NCI-H82 treated with DMSO at 0.1 percent for 48 hours (cell line): ENCODE results near the gene SCUBE3.

Experiments used
- DNase-seq: peaks from one replicate; lab custom pipeline; 2025; ENCODE audit not compliant: unreplicated experiment; lab: John Stamatoyannopoulos, UW

The SCUBE3 gene

DNA sequence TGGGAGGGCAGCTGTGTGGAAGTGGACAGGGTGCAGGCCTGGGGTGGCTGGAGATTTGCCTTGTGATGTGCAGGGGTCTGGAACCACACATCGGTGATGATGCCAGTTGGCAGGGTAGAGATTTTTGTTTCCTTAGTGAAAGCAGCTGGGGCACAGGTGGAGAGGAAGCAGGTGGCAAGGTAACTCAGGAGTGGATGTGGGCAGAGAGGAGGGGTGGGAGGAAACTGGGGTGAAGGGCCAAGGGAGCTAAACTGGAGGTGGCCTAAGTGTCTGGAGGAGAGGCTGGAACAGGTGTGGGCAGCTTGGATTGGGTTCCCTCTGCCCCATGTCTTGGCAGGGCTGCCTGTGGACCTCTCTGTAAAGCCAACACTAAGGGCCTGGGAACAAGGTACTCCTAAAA is 4.7 kb upstream of the SCUBE3 start:
- DNase-seq: no peak

DNA sequence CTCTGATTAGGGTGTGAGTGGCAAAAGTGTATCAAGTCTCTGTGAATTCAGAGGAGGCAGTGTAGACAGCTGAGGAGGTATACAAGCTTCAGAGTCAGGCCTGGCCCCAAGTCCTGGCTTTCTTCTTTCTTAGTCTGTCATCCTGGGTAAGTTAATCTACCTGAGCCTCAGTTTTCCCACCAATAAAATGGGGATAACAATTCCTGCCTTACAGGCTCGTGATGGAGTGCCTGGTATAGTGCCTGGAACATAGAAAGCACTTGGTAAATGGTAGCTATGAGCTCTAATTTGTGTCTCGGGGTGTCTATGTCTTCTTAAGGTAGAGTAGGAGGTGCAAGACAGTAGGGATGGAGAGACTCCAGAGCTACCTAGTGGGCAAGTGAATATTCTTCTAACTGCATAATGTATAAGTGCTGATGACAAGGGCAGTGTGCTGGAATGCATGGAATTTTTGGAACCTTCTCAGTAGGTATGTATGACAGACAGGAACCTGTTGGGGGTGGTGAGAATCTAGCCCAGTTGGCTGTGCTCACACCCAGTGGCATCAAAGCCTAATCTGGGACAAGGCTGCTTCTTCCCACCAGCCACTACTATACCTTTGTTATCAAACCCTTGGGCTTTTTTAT is 4.0 kb upstream of the SCUBE3 start:
- DNase-seq: no peak

DNA sequence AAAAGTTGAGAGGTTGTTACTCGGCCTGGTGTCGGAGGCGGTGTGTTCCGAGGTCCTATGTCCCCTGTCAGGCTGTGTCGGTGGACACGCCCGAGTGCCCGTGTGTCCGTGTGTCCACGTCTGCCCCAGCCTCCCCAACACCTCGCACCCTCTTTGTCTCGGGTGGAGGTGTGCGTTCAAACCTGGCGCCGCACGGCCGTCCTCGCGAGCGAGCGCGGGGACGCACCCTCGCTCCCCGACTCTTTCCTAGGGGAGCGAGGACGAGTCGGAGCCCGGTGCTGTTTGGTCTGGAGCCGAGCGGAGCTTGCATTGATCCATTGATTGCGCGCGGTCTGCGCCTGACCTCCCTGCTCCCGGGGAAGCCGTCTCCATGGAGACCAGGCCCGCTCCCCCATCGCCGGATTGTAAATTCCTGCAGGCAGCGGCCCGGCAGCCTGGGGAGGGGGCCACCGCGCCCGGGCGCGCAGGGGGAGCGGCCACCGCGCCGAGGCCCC is 411 bp upstream of the SCUBE3 start:
- no peak for DNase-seq

DNA sequence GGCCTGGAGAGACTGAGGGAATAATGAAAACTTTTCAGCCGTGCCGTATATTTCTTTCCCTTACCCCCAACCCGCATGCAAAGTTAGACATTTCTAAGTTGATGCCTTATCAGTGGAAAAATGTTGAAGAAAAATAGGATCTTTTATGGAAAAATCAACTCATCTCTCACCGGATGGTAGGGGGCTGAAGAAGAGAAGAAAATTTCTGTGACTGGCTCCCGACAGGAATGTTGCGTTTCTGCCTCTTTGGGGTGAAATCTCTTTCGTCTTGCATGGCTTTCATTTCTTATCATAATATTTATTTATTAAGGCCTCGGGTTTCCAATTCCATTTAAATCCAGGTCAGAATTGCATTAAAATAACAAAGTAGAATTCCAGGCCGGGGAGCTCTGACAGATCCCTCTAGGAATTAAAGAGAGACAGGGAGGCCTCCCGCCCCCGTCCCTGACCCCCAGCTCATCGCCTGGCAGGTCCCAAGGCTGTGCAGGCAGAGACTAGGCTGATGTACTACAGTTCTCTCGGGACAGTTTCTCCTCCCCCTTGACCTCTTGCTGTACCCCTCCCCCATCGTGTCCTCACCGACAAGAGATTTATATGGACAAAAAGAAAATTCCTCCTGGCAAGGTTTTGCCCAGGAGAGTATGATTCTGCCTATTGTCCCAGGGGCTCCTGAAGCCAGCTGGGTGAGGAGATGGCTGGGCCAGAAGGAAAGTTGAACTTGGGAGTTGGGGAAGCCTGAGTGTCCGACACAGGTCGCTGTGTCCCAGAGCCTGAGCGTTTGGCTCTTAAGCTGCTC is 1.3 kb downstream of the SCUBE3 start:
- no peak for DNase-seq

DNA sequence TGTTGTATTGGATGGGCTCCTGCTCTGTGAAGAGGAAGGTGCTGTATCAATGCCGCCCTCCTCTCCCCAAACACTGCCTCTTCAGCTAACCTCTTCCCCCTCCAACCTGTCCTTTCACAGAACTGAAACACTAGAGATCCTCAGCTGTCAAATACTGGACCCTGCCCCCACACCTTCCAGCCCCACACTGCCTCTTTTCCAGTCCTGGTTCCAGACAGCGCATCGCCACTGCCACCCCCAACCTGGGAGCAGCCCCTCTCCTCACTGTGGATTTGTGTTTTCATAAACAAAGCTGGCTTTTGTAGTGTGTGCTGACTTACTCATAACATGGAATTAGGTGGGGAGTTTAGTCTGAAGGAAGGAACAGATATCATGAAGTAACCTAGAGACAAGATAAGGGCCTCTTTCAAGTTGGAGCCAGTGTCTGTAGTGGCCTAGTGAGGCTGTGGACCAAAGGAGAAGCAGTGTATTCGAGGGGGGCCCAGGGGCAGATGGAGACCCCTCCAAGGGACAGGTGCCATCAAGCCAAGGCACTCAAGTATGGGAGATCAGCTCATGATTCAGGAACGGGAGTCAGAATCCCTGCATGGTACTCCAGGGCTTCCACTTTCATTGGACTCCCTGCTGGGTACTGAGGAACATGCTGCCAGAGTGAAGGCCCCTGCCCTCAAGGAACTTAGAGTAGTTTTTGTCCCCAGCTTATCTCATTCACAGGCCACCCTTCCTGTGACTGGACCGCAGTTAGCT is 2.1 kb downstream of the SCUBE3 start:
- DNase-seq: no peak

DNA sequence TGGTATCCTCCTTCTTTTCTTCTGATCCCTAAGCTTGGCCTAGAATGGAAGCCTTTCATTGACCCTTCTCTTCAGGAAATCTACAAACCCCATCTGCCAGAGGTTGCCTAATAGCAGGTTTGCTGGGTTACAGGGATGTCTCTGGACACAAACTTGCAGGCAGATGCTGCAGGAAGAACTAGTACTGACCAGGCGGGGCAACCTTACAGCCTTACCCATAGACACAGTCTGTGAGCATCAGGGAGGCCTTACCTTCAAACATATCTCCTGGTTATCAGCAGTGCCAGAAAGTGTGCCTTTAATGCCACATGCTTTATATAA is 2.6 kb downstream of the SCUBE3 start:
- DNase-seq: no peak

DNA sequence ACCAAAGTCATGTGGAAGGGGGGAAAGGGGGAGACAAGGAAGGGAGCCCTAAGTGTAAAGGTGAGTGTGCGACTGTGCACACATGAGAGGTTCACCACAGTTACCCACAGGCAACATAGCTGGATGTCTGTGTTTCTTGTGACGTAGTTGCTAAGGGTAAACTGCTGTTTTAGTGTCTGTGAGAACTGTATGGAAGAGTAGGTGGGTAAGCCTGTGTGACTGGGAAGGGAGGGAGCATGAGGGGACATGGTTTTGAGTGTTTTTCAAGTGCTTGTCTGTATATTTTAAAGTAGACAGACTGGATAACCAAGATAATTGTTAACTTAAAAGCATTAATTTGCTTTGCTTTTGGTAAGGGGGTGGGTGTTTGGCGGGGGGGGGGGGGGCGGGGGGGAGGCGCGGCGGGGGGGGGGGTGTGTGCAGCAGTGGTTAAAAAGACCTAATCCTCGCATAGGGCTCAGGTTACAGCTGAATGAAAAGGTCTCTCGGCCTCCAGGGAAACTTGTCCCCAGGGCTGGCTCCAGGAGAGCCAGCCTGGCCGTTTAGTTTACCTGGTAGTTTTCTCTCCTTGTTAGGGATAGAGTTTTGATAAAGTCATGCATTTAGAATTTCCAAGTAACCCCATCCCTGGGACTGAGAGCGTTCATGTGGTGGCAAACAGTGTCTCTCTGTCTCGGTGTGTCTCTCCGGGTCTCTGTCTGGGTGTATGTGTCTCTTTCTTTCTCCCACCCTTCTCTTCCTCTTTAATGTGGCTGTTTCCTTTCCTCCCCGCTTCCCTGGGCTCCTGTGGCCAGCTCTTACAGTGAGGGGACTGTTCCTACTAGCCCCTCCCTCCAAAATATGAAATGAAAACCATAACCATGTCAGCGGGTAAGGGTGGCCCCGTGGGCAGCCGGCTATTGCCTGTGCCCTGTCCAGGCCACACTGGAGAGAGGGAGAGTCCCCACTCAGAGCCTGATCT is 3.4 kb downstream of the SCUBE3 start:
- DNase-seq: no peak

DNA sequence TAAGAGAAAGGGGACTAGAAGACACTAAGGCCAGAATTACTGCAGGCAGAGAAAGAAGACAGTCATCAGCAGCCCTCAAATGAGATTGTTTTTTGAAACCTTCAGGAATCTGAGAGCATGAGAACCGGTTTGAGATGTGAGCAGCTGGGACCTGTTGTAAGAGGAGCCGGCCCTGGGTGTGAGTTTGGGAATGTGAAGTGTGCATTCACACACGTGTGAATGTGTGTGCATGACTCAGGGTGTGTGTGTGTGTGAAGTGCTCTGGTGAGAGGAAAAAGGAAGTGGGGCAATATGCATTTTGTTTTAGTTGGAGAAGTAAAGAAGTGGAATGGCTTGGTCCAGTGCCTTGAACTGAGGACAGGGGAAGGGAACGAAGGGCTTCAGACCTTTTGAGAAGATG is 4.3 kb downstream of the SCUBE3 start:
- no peak for DNase-seq

DNA sequence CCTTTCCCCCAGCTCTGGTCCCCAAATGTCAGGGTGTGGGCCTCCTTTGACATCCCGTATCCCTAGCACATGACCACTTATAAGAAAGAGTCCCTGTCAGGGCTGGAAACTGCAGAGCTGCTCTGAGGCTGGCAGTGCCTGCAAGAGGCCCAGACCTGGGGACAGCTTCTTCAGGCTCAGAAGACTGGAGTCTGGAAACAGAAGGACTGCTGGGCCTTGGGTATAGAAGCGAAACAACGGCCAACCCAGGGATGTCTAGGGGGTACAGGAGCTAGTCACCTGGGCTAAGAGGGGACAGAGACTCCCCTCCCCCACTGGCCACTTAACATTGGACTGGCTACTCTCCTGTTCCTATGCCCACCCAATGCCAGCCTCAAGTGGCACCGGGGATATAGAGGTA is 4.7 kb downstream of the SCUBE3 start:
- DNase-seq: no peak

DNA sequence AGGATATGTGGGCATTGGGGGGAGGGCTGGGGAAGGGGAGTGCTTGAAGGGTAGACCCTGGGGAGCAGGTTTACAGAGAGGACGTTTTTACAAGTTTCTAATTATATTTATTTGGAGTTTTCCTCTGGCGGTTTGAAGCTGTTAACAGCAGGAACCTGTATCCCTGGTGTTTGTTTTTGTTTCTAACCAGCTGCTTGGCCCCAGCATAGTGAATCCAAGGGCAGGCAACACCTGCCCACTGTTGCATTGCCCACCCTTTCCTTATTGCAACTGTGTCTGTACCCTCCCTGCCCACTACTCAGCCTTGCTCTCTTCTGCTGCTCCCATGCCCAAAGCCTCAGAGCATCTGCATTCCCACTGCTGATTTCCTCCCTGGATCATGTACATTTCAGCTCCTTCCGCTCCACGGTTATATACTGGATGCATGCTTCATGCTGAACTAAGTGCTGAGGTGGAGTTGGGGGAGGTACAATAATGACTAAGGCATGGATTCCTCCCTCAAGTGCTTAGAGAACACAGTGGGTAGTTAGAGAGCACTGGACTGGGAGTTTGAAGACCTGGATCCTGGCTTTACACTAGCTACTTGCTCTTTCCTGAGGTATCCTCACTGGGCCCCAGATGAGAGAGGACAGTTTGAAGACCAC is 6.0 kb downstream of the SCUBE3 start:
- DNase-seq: no peak

DNA sequence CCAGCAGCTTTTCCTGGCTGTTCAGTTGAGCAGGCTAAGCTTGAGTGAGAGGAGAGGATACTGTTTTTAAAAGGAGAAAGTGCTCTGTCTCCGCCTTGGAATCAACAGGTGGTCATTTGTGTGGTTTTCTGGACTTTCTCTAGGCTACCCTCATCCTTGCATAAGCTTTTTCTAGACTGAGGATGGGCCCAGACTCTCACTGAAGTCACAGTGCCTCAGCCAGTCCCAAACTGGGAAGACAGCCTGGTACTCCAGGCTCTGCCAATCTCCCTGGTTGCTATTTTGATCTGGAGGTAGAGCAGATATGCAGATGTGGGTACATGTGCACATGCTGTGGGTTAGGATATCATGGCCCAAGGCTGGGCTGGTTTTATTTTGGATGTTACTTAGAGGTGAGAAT is 7.0 kb downstream of the SCUBE3 start:
- DNase-seq: no peak

DNA sequence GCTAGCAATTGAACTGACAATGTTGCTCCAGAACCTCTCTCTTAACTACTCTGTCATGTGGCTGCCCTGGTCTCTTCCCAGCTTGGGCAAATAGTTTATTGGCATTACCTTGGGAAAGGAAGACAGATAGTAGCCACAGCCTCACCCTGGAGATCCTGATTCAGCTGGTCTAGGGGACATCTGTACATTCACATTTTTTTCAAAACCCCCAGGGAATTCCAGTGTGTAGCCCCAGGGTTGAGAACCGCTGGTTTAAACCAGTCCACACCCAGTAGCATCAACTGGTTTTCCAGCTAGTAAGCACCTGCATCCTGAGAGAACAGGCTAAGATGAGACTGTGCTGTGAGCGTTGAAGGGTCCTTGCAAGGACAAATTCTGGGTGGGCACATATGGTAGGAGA is 9.6 kb downstream of the SCUBE3 start:
- no peak for DNase-seq

DNA sequence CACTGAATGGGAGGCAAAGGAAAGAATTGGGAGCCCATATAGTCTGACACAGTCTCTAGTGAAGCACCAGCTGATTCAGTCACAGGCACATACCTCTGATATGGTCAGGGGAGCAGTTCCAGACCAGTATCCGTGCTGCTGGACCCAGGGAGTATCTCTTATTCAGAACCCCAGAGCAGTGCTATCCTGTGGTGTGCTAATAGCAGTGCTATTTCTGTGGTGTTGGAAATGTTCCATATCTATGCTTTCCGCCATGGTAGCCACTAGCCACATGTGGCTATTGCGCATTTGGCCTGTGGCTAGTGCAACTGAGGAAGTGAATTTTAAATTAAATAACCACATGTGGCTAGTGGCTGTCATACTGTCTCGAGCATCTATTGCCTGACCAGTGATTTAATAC is 11.0 kb downstream of the SCUBE3 start:
- no peak for DNase-seq

DNA sequence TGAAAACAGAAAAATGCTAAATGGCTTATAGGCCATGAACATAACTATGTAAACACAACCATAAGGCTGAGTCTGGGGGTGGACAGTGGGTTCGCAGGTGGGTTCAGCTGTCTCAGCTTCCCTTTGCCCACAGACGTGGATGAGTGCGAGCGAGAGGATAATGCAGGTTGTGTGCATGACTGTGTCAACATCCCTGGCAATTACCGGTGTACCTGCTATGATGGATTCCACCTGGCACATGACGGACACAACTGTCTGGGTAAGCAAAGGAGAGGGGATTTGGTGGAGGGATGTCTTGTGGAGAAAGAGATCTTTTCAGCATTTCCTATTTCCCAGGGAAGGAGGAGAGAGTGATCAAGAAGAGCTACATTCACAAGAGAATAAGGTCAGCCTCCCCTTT is 14.7 kb downstream of the SCUBE3 start:
- DNase-seq: no peak

DNA sequence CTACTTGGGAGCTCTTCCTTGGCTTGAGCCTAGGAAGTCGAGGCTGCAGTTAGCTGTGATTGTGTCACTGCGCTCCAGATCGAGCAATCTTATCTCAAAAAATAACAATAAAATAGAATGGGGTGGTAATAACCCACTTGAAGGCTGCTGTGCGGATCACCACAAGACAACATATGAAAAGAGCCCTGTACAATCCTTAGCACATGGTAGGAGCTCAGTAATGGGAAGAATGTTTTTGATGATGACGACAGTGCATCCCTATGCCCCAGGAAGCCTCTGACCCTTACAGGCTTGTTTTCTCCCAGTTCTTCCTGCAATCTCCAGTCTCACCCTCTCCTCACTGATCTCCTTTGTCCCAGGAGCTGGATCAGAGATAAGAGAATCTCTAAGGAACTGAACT is 15.5 kb downstream of the SCUBE3 start:
- DNase-seq: no peak

DNA sequence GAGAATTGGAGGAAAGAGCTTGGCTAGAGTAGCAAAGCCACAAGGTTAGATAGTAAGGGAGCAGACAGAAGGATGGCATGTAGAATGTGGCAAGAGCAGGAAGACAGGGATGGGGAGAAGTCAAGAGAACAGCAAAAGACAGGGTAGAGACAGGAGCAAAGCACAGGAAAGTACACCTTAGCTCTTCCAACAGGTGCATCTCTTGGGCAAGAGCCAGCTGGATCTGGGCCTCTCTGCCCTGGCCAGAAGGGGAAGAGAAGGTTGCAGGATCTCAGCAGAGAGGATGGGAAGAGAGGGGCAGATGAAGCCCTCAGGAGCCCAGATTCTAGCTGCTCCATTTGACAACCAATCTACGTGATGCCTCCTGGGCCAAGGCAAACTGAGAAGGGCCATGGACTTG is 16.7 kb downstream of the SCUBE3 start:
- DNase-seq: no peak

DNA sequence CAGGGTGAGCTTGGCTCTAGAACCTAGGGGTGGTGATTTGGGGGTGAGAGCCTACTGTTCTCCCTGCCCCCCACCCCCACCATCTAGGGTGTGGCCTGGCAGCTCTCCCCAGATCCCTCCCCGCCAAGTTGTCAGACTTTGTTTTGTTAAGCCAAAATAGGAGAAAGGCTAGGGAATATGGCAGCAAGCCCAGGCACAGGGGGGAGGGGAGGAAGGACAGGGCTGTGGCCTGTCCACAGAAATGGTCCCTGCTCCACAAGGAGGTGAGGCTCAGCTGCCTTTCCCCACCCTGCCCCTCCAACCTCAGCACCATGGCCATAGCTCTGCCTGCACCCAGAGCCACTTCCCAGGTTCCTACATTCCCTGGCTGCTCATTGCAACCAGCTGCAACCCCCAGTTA is 17.2 kb downstream of the SCUBE3 start:
- no peak for DNase-seq

DNA sequence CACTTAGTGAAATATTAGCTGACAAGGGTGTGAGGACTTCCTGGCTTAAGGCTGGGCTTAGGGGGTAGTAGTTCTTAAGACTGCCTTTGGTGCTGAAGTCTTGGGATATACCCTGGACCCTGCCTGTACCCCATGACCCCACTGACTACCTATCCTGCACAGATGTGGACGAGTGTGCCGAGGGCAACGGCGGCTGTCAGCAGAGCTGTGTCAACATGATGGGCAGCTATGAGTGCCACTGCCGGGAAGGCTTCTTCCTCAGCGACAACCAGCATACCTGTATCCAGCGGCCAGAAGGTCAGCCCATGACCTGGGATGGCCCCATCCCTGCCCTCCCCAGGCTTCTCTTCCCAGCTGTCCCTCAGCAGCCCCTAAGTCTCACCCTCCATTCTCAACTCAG is 17.8 kb downstream of the SCUBE3 start:
- no peak for DNase-seq

DNA sequence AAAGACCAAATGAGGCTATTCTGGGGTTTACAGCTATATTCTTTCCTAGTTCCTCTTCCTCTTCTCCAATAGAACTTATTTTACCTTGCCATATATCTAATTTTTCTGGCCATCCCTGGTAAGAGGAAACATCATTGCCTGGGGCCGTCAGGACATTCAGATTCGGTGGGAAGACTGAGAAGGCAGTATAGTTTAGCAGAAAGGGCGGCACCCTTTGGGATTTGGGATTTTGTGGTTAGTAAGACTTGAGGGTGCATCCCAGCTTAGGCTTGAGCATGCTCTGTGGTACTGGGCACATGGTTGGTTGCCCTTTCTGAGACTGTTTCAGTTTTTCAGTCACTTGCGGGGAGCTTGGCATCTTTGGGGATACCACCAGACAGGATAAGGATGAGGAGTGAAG is 21.1 kb downstream of the SCUBE3 start:
- no peak for DNase-seq

DNA sequence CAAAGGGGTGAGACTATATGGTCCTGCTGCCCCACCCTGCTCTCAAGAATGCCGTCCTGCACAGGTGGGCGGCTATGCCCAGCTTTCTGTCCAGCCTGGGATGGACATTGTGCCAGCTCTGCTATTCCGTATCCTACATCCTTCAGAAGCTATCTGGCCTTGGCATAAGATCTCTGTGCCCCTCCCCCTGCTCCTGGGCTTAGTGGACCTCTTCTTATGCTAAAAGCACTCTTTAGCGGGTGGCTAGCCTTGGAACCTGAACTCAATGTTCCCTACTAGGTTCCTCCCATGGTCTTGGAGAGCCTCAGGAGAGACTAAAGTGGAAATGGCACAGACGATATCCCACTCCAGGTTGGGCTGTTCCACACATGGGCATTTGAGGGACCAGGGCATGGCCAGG is 22.5 kb downstream of the SCUBE3 start:
- no peak for DNase-seq

DNA sequence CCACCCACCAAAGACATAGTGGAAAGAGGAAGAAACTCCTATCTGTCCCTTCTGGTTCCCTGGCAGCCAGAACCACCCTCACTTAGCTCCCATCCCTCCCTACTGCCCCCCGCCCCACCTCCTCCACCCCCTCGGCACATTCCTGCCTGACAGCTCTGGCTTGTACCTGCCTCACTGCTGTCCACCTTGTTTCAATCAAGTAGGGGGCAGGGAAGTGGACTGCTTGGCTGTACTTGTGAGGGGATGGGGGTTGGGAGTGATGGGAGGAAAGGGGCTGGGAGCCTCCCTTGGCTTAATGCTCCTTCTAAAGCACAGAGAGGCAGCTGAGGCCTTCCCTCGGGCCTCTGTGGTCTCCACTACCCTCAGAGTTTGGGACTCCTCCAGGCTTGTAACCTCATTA is 23.7 kb downstream of the SCUBE3 start:
- DNase-seq: no peak
